CD4-positive, alpha-beta T cell treated with Interleukin-10 for 1 hour (primary cell): ENCODE results near the gene KRTAP13-1.

Source experiments
- DNase-seq: peaks from one replicate; pipeline ENCODE4 v3.0.0-alpha.2; 2020

Gene KRTAP13-1, protein sequence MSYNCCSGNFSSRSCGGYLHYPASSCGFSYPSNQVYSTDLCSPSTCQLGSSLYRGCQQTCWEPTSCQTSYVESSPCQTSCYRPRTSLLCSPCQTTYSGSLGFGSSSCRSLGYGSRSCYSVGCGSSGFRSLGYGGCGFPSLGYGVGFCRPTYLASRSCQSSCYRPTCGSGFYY

DNA sequence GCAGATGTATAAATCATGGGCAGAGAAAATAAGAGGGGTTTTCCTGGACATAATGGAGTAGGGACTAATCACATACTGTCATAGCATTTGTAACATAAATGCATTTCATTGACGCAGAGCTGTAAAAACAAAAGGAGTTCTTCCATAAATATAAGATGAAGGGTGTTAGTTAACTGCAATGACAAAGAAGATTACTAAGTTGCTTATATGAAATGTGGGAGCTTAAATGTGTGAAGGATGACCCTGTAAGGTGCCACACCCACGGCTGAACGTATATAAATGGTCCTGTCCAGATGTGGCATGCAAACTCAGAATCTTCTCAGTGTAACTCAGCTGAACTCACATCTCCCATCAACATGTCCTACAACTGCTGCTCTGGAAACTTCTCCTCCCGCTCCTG is at the start of gene KRTAP13-1:
Gene KRTAP13-1, plus strand, starts transcription at position 301 of the 400 bp plus-strand sequence. Its CDS starts 56 bp downstream, at position 357.
- DNase-seq: no peak

DNA sequence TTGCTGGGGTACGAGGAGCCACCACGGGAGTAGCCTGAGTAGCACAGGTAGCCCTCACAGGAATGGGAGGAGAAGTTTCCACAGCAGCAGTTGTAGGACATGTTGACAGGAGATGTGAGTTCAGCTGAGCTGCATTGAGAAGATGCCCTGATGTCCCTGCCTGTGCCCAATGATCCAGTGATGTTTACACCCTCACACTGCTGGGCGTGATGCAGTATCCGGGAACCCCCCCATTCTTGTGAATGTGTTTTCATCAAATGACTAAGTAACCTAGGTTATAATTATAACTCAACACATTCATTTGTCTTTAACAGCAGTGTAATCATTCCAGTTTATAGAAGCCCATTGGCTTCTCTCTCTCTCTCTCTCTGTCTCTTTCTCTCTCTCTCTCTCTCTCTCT is 47.3 kb upstream of the KRTAP13-1 start, which contains the start of gene KRTAP23-1:
Gene KRTAP23-1, minus strand, starts transcription at position 101 of the 400 bp plus-strand sequence. Its CDS starts 0 bp downstream, at position 101.
- DNase-seq: no peak

DNA sequence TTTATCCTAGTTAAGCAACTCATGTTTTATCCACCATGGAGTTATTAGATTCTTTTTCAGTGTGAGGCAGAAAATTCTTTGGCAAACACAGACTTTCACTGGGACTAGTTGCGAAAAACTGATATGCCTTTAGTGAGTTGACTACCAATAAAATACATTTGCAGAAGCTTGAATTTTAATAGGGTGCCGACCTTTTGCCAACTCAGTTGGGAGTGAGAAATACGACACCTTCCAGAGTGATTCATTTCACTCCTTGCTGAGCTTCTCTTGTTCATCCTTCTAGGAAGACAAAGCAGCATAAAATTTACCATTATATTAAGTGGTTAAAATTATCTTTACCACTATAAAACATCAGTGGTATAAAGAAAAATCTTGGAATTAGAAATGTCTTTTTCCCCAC is 46.3 kb upstream of the KRTAP13-1 start:
- no peak for DNase-seq

DNA sequence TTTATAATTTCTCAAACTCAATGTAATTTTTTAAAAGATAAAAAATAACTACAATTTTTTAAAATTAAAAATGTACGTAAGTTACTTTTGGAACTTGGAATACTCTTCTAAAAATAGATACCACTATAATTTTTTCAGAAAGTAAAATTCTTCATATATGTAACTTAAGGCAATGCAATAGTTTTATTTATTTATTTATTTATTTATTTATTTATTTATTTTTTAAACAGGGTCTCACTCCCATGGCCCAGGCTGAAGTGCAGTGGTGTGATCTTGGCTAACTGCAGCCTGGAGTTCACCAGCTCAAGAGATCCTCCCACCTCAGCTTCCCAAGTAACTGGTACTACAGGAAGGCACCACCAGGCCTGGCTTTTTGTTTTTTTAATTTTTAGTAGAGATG is 44.3 kb upstream of the KRTAP13-1 start:
- no peak for DNase-seq

DNA sequence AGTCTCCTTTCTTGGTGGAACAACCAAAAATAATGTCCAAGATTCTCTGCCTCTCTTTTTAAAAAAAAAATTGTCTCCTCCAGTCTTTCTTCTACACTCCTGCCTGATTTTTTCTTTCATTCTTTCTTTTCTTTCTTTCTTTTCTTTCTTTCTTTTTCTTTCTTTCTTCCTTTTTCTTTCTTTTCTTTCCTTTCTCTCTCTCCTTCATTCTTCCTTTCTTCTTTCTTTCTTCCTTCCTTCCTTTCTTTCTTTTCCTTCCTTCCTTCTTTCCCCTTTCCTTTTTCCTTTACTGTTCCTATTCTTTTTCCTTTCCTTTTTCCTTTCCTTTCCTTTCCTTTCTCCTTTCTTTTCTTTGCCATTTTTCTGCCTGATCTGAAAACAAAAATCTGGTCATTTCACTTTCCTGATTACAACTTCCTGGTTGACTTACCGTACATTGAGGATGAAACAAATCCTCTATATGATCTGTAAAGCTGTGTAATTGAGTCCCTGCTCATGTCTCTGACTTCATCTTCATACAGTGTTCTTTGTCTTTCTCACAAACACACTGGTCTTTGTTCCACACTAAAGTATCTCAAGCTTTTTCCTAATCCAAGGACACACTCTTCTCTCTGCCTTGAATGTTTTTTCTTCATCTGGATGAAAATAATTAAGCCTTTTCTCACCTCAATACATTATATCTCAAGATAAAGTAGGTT is 41.4 kb upstream of the KRTAP13-1 start:
- DNase-seq: no peak

DNA sequence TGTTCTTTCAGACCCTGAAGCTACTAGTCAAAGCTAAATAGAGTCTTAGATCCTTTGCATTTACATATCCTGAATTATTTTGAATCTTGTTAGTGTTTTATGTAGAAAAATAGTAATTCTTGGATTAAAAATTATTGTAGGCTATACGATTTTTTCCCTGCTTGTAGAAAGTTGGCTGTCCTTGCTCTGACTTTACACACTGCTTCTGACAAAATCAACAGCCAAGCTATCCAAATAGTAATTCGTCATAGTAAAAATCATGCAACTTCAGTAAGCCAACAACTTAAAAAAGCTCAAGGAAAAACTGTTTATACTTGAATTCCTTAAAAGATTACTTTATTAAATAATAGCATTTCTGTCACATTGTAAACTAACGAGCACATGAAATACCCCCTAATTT is 39.9 kb upstream of the KRTAP13-1 start:
- DNase-seq: no peak

DNA sequence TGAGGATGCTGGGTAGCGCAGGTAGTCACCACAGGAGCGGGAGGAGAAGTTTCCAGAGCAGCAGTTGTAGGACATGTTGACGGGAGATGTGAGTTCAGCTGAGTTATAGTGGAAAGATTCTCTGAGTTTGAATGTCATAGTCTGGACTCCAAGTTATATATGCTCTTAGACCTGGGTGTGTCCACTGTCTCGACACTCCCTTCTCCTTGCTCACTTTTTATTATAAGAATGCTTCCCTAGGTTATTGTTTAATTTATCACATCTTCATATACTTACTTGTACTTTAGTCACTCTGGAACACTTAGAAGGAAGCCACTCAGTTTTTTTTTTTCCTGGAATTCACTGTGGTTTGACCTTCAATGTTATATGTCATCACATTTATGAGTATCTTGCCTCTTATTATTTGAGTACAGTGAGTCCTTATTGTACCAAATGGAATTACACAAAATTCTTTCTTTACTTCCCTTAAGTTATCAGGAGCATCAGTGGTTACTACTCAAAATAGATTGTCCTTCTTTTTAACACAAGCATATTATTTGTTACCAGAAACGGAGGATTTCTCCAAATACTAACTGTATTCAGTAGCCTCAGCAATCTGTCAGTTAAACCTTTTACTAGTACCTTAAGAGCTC is 23.6 kb upstream of the KRTAP13-1 start, which contains the start of gene KRTAP13-2:
Gene KRTAP13-2, minus strand, starts transcription at position 133 of the 632 bp plus-strand sequence. Its CDS starts 58 bp downstream, at position 75.
- no peak for DNase-seq

DNA sequence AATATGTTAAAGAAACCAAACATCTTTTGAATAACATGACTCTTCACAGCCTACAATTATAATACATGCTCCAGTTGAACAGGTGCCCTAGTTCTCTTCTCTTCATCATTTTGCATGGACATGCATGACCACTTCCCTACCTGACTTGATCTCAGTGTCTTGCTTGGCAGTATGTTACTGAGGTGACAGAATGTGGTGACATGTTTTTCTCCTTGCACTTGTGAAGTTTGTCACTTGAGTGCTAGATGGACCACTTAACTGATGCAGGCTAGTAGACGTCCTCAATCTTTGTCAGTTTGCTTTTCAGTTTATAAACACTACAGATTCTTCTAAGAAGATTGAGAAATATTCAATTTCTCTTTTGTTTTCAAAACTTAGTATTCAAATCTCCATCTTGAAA is 13.6 kb upstream of the KRTAP13-1 start:
- DNase-seq: no peak

DNA sequence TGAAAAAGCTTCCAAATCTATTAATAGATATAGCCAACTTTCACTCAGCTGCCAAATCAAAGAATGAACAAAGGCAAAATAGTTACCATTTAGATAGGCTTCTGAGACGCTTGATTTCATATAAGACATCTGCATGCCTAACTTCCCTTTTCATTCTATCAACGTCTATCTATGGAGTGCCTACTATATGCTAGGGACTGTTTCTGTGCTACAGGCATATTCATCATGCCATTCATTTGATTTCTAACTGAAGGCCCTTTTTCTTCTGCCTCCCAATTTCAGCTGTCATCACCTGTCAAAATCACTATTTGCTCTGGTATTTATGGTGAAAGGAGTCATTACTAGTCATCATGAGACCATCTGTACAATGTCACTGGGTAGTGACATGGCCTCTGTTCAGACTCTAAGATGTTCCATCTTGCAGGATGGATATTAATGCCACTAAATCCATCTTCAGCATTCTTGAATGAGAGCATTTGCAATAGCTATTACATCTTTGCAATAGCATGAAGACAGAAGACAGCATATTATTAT is 4.3 kb upstream of the KRTAP13-1 start:
- DNase-seq: no peak

DNA sequence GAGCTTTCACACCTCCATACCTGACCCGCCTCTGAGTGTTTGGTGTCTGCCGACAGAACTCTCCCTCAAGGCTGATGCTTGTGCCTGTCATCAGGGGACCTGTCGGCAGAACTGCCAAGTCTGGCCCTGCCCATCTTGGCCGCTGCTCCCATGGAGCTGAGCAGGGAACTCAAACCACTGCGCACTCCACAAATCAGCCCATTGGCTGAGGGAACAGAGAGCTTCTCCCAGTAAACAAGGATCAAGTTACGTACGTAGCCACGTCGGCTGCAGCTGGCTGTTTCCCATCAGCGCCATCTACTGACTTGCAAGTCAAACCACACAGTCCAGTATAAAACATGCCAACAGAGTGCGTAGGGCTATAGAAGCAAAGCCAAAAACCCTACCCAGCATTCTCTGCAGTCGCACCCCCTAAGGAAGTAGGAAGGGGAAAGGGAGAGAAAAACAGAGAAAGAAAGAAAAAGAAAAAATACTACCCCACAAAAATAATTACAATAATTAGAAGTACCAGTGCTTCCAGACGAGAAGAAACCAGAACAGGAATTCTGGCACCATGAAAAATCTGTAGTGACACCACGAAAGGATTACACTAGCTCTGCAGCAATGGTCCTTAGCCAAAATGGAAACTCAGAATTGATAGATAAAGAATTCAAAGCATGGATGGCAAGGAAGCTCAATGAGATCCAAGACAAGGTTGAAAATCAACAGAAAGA is 13.1 kb downstream of the KRTAP13-1 start:
- no peak for DNase-seq

DNA sequence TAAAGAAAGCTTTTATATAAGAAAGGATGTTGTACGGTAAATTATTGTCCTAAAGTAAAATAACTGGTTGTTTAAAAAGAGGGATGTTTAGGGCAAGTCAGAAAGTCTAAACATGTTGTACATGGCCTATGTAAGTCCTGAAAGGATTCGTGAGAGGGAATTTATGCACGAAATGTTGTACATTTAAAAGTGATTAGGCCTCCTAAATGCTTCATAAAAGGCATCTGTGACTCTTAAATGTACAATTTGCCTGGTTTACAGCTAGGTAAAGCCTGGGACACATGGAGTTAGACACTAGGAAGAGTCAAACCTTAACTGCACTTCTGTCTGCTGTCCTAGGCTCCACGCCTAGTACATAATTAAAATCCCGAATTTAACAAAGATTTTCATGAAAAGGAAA is 20.2 kb downstream of the KRTAP13-1 start:
- no peak for DNase-seq

DNA sequence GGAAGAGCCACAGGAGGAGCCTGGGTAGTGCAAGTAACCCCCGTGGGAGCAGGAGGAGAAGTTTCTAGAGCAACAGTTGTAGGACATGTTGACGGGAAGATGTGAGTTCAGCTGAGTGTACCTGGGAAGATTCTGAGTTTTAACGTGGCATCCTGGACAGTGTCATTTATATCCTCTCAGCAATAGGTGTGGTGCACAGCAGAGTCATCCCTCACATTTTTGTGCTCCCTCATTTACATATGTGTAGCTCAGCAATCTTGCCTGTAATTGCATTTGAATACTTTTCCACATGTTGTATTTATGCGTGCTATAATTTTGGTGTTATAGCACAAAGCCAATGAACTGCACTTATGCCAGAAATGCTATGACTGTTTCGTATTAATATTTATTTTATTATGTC is 30.0 kb downstream of the KRTAP13-1 start, which contains the start of gene KRTAP13-3:
Gene KRTAP13-3, minus strand, starts transcription at position 101 of the 400 bp plus-strand sequence. Its CDS starts 14 bp downstream, at position 87.
- no peak for DNase-seq

DNA sequence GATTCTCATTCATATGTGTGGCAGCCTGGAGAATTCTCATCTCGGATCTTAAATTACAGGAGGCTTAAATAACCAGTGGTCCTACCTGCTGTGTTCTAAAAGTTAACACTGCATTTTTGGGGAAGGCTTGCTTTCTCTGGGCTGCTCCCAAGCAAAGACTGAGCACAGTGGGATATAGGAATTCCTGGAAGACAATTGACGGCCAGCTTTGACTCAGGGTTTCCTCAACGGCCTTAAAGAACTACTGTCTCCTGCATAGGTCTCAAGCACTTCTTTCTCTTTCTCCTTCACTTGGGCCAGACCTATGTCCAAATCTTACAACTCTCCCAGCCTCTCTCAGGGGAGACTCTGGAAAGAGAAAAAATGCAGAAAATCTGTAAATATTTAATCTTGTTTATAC is 30.9 kb downstream of the KRTAP13-1 start:
- no peak for DNase-seq

DNA sequence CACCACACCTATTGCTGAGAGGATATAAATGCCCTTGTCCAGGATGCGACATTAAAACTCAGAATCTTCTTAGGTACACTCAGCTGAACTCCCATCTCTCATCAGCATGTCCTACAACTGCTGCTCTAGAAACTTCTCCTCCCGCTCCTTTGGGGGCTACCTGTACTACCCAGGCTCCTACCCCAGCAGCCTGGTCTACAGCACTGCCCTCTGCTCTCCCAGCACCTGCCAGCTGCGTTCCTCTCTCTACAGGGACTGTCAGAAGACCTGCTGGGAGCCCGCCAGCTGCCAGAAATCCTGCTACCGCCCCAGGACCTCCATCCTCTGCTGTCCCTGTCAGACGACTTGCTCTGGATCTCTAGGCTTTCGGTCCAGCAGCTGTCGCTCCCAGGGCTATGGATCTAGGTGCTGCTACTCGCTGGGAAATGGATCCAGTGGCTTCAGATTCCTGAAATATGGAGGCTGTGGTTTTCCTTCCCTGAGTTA is 34.4 kb downstream of the KRTAP13-1 start, which contains the start of gene KRTAP13-4:
Gene KRTAP13-4, plus strand, starts transcription at position 51 of the 486 bp plus-strand sequence. Its CDS starts 56 bp downstream, at position 107.
- DNase-seq: no peak

DNA sequence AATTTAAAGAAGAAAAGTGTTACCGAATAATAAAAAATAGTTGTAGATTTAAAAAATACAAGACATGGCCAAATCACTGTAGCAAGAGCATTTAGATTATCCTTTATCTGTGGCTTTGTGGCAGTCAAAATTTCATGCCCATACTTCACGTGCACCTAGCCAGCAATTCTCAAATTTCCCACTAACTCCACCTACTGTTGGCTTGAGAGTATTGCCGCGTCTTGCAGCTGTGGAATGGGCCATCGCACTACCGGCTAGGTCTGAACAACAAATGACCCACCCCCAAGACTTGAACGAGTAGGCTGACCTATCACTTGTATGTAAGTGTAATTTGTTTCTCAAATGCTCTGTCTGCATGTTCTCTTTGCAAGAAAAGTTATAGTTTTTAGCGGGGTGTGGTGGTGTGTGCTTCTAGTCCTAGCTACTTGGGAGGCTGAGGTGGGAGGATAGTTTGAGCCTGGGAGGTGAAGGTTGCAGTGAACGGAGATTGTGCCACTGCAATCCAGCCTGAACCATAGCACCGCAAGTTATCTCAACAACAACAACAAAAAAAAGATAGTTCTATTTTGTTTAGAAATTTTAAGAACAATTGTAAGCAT is 38.3 kb downstream of the KRTAP13-1 start:
- DNase-seq: no peak

DNA sequence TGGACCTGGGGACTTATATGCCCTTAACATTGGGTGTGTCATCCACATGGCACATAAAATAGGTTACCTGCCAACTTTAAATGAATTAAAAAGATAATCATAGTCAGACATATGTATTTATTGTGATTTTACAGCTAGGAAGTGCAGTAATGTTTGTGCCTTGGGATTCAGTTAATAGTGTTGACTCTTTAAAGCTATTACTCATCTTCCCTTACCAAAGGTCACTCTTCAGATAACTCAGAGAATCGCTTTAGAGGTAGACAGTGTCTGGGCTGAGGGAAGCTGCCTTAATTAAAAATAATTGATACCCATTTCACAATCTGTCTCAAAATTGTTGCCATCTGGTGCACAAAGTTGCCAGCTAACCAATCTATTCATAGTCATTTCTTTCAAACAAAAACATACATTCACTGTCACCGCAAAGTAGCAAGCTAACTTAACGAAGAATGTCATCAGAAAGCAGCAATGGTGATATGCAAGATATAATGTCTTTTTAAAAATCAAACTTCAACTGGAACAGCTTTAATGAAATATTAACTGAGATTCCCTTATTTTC is 41.3 kb downstream of the KRTAP13-1 start:
- no peak for DNase-seq

DNA sequence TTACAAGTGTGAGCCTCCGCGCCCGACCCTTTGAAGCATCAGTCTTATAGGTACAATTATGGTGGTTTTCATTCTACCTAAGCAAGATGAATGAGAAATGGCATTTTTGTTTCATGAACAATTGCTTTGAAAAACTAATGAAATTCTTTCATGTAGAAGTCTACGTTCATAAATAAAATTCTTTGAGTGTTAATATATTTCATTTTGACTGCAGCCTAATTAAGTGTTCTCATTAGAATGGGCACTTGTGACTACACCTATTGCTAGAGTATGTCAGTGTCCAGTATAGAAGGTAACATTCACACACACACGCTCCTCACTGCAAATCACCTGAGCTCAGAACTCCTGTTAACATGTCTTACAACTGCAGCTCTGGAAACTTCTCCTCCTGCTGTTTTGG is 44.1 kb downstream of the KRTAP13-1 start, which contains the start of gene KRTAP15-1:
Gene KRTAP15-1, plus strand, starts transcription at position 301 of the 400 bp plus-strand sequence. Its CDS starts 53 bp downstream, at position 354.
- no peak for DNase-seq

DNA sequence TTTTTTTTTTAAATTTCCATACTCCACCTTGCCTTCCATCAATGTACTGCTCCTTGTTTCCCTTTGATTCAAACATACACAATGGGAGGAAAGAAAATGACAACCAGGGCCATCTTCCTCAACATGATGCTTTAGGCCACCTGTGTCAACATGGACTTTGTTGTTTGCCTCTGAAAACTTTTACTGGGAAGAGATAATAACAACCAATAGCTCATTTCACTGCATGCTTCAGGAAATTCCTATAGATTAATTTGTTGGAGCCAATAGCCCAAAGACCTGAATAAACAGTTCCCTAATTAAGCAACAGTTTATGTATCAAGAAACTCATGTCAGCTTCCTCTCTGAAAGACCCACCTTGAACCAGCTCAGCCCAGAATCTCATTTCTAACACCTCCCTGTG is 47.4 kb downstream of the KRTAP13-1 start:
- DNase-seq: no peak

DNA sequence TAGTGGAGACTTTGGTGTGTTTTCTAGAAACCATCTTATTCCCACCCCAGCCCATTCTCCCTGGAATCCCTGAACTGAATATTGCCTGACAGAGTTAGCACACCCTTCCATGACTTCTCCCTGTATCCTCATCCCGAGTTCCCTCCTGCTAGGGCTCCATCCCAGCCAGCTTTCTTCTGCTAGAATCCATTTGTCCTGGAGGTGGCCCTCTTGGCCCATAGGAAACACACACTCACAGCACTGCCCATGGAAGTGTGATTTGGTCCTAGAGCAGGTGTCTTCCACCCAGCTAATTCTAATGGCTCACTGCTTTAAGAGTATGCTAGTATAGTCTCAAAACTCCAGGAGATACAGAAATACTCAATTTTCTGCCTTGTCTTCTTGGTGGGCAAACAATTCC is 48.4 kb downstream of the KRTAP13-1 start:
- DNase-seq: no peak
